Skin of body (tissue), 2 donors: Measurements from ENCODE around the gene XKR7. TPM values are rescaled to one million over a fixed set of nuclear protein-coding genes. Genes with fewer than 3 reads are reported as not detected.
"Not testable (repeated sequence)": the region's sequence is repeated elsewhere in the genome, so short reads cannot be mapped to it uniquely, and the experiment has no call there.

Experiments
- DNase-seq: peaks from one replicate; lab custom pipeline; 2025; lab: John Stamatoyannopoulos, UW
- total RNA-seq: library from RNA; depleted of rRNA; stranded (reverse); fragments of >200 nt; gene quantifications from one replicate; pipeline ENCODE4 v1.2.3, GENCODE V29; 2014

XKR7 gene
- not detected for total RNA-seq

- no peak for DNase-seq
Observed at GRCh38 chr20:31967830-31968249, at the start of gene XKR7. TSS of gene XKR7 (plus strand) at chr20:31968151. CDS start at chr20:31968176, 25 bp downstream.

- no peak for DNase-seq
Observed at GRCh38 chr20:31918466-31919105, 49.4 kb upstream of the XKR7 start.

- DNase-seq = no peak
Observed at GRCh38 chr20:31919410-31920155, 48.4 kb upstream of the XKR7 start.

GRCh38 chr20:31920275-31920855 lies 47.6 kb upstream of the XKR7 start:
- no peak for DNase-seq

GRCh38 chr20:31921480-31921879 lies 46.5 kb upstream of the XKR7 start:
- DNase-seq = not testable (repeated sequence)

- no peak for DNase-seq
Observed at GRCh38 chr20:31922181-31922580, 45.8 kb upstream of the XKR7 start.

- no peak for DNase-seq
Observed at GRCh38 chr20:31922588-31922987, 45.4 kb upstream of the XKR7 start.

- no peak for DNase-seq
Observed at GRCh38 chr20:31923388-31924331, 44.3 kb upstream of the XKR7 start.

GRCh38 chr20:31924561-31924960 lies 43.4 kb upstream of the XKR7 start:
- DNase-seq = no peak

GRCh38 chr20:31925631-31926030 lies 42.3 kb upstream of the XKR7 start:
- no peak for DNase-seq

GRCh38 chr20:31926493-31926892 lies 41.5 kb upstream of the XKR7 start:
- no peak for DNase-seq

GRCh38 chr20:31927627-31928159 lies 40.3 kb upstream of the XKR7 start:
- DNase-seq = no peak

- not testable (repeated sequence) for DNase-seq
Observed at GRCh38 chr20:31929631-31930030, 38.3 kb upstream of the XKR7 start.

GRCh38 chr20:31930779-31931178 lies 37.2 kb upstream of the XKR7 start:
- no peak for DNase-seq

GRCh38 chr20:31933698-31934097 lies 34.3 kb upstream of the XKR7 start:
- DNase-seq = no peak

GRCh38 chr20:31934491-31934890 lies 33.5 kb upstream of the XKR7 start:
- no peak for DNase-seq

- no peak for DNase-seq
Observed at GRCh38 chr20:31934968-31935764, 32.8 kb upstream of the XKR7 start.

- no peak for DNase-seq
Observed at GRCh38 chr20:31936420-31936819, 31.5 kb upstream of the XKR7 start.

GRCh38 chr20:31937820-31938219 lies 30.1 kb upstream of the XKR7 start:
- DNase-seq = no peak

GRCh38 chr20:31939661-31940060 lies 28.3 kb upstream of the XKR7 start:
- no peak for DNase-seq
